Measurements from ENCODE around the gene GPC5.

Gene GPC5

DNA sequence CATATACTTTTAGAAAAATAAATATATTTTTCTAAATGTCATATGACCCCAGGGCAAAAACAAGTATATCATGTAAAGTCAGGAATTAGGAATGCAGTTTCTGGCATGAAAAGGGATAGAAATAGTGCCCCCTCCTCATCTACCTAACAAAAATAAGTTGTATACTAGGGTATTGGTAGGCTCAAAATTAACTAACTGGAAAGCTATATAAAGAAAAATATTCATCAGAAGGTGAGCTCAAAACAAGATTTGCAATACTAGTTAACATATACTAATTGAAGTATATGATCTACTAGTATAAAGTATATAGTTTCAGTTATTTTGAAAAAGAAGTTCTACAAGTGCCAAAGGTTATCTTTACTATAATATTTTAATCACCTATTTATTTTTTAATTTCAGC lies 200.2 kb downstream of the GPC5 start:
- no peak for FAIRE-seq

DNA sequence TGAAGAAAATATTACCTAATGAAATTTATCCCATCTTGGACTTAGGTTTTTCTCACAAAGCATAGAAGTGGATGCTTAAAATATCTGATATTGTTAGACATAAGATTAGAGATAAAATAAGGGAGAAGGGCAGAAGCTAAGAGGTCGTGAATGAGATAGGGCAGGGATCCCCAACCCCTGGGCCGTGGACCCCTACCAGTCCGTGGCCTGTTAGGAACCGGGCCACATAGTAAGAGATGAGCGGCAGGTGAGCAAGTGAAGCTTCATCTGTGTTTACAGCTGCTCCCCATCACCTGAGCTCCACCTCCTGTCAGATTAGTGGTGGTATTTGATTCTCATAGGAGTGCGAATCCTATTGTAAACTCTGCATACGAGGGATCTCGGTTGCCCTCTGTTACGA lies 202.9 kb downstream of the GPC5 start:
- FAIRE-seq: no peak

DNA sequence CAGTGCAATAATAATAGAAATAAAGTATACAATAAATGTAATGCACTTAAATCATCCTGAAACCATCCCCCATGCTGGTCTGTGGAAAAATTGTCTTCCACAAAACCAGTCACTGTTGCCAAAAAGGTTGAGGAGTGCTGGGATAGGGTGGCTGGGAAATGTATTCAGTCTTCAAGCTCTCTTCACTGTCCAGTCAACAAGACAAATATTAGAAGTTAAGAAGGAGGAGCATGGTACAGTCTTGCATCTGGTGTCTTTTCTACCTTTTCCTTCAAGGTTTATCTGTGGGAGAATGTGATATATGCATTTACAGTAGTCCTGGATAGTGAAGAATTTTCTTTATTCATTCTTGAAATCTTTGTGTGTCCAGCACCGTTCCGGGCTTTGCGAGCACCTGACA lies 203.4 kb downstream of the GPC5 start:
- no peak for FAIRE-seq

DNA sequence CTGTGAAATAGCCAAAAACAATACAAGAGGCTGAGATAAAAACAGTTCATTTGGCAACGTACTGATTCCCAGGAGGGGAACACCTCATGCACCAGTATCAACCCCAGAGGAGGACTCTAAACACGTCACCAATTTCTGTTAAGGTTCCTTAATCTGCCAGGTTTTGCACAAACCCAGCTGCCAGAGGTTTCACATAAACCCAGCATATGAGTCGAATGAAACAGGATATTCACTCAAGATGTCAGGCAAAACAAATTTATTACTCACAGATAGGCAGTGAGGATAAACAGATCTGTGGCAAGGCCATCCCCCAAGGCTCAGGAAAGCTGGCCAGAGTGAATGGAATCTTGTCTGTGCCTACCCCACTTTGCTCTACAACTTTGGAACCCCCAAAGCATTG lies 210.9 kb downstream of the GPC5 start:
- FAIRE-seq: no peak

DNA sequence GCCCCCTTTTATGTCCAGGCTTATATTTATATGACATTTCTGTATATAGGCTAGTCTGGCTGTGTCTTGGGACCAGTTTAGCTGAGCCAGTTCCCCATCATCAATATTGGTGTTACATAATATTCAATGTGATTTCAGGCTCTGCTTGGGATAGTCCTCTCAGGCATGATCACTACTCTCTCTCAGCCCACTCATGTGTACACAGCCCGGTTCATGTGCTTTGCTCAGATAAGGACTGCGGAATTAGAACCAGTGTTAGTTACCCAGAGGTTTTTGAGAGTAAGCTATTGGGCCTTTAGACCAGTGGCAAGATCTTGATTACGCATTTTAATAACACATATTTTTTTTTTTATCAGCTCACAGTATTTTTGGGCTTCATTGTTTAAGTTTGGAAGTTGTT lies 219.9 kb downstream of the GPC5 start:
- FAIRE-seq: no peak

DNA sequence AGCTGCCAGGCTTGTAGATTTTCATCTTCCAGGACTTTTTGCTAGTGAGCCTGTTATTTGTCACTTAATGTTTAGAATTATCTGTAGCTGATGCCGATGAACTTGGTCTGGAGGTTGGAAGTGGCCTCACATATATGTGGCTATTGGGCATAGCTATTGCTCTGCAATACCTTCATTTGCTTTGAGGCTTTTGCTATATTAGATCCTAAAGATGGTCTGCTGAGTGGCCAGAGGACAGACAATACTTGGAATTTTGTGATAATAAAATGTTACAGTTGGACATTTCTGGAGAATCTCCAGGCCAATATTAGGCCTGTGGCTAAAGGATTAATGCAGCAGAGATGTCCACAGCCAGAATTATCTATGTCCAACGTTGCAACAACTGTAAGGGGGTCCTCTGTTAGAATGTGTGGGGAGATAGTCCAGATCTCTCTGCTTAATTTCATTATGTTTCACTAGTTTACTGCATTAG lies 222.3 kb downstream of the GPC5 start:
- FAIRE-seq: no peak

DNA sequence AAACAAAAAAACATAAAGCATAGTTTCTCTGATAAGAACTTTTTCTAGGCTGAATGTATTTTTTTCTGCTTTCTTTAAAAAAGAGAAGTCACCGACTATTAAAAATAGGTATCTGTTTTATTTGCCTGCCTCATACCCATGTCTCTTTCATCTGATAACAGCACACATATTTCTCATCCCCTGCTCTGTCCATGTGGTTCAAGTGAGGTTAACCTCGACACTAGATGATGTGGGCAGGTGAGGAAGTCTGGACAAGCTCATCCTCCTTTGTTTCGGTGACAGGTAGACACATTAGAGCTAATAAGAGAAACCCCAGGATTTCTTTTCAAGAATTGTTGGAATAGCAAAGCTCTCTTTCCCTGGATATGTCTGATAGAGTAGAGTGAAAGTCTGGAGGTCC lies 222.7 kb downstream of the GPC5 start:
- no peak for FAIRE-seq

DNA sequence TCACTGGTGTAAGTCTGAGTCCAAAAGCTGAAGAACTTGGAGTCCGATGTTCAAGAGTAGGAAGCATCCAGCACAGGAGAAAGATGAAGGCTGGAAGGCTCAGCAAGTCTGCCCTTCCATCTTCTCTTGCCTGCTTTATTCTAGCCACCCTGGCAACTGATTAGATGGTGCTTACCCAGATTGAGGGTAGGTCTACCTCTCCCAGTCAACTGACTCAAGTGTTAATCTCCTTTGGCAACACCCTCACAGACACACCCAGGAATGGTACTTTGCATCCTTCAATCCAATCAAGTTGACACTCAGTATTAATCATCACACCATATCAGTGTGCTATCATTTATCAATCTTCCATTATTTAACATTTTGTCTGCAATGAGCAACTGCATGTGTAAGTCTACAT lies 223.5 kb downstream of the GPC5 start:
- FAIRE-seq: no peak

DNA sequence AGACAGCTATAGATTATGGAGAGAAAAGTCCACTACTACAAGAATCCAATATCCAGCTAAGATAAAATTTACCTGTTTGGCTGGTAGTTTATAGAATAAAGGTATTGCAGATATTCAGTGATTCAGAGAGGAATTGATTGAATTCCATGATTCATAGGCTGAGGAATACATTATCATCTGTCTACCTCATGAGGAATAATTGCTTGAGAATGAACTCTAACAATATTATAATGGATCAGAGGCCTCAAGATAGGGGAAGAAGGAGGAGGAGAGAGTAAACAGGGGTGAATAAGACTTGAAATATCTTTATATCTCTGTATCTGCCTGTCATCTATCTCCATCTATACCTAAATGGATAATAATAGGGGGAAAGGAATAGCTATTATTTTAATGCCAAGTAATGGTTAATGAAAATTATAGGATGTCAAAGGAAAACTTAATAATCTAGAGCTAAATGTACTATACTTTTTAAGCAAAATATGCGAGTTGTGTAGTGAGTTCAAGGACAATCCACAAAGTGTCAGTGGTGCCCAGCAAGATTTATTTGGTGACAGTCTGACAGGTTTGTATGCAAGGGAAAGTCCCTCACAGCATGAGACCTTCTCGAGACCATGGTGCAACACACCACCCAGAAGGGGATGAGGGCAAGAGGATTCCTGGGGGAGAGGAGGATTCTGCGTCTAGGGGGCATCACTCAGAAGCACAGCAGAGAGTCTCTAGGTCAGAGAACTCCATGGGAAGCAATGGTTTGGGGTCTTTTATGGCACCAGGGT lies 224.5 kb downstream of the GPC5 start:
- FAIRE-seq: no peak

DNA sequence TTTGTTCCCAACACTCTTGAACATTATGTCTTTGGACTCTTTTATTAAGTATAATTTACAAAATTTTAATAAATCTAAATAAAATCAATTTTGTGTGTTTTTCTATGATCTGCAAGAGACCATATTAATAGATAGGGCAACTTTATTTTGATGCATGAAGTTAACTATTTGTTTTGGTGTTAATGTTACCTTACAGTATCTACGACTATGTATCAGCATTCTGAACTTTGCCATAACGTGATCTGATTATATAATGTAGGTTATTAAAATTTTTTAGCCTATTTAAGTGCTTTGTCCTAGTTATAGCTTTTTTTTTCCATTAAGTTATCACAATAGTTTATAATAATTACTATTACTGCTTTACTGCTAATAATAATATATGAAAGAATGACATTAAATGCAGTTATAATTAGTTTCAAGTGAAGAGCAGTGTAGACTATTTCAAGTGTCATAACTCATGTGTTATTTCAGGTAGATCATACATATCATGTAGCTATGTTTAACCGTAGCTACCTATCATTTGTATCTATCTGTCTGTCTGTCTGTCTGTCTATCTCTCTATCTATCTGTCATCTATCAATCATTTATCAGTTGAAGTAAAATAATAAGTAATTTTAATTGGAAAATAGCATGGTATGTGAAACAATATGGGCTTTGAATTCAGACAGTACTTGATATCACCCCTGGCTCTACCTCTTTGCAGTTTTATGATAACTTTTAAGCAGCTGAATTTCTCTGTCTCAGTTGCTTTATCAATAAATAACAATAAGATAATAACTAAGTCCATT lies 229.7 kb downstream of the GPC5 start:
- FAIRE-seq: no peak

DNA sequence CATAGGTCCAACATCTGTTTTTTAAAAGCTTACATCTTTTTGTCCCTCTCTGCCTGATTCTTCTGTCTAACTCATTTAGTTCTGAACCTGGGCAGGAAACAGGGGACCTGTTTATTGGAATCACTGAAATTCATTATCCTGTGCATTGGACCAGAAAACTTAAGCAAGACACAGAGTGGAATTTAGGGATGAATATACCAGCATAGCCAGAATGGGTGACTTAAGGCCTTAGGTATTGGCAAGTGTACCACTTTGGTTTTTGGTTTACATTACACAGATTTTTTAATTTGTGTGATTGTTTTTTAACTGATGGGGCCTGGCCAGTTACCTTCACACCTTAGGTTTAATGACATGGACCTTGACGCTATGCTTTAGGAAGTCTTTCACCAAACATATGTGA lies 232.5 kb downstream of the GPC5 start:
- no peak for FAIRE-seq

DNA sequence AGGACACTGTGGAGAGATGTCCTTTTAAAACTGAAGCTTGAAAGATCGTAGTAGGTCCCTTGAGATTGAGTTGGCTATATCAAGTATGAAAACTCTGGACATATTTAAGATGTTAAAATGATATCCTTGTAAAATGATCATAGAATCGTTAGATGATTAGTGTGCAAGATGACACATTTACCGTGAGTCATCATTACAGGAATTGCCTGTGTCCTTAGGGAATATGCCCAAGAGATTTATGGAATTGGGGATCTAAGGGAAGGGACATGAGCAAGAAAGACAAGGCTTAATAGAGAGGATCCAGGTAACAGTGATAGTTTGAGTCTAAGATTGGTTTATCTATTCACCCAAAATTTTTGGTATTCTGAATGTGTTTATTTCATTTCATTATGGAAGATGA lies 233.7 kb downstream of the GPC5 start:
- FAIRE-seq: no peak

DNA sequence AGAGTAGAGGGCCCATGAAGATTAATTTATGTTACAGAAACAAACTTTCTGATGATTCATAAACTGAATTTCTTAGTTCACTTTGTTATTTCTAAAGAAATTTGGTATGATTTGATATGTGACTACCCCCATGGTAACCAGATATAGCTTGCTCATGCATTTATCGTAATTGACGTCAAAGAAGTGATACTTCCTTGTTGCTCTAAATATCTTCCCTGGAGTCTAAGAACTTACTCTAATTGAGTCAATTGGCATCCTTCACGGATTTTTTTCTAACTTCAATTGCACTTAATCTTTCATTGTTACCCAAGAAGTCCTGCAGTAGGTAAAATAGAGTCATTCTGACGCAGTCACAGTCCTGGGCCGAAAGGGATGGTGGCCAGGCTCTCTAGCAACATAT lies 240.9 kb downstream of the GPC5 start:
- no peak for FAIRE-seq

DNA sequence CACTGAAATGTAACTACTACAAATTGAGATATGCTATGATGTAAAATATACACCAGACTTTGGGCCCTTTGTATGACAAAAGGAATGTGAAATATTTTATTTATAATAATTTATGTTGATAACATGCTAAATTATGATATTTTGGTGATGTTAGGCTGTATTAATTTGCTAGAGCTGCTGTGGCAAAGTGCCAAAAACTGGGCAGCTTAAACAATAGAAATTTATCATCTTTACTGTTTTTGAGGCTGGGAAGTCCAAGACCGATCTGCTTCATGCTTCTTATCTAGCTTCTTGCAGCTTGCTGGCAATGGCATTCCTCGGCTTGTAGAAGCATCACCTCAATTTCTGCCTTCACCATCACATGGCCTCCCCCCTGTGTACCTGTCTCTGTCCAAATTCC lies 245.0 kb downstream of the GPC5 start:
- FAIRE-seq: no peak

DNA sequence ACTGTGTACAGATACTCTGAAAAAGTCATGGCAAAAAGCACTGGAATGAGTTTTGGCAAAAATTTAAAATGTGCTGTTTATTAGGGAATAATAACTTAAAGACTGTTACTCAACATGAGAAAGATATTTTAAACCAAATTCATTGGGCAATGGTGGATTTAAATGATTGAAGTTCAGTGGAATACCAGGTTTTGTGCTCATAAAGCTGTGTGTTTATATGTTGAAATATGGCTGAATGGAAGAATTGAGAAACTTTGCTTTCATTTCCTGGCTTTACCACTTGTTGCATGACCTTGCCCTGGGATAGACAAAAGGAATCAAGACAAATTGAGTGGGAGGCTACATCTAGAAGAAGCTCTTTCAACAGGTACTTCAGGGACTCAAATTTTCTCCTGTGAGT lies 246.4 kb downstream of the GPC5 start:
- no peak for FAIRE-seq

DNA sequence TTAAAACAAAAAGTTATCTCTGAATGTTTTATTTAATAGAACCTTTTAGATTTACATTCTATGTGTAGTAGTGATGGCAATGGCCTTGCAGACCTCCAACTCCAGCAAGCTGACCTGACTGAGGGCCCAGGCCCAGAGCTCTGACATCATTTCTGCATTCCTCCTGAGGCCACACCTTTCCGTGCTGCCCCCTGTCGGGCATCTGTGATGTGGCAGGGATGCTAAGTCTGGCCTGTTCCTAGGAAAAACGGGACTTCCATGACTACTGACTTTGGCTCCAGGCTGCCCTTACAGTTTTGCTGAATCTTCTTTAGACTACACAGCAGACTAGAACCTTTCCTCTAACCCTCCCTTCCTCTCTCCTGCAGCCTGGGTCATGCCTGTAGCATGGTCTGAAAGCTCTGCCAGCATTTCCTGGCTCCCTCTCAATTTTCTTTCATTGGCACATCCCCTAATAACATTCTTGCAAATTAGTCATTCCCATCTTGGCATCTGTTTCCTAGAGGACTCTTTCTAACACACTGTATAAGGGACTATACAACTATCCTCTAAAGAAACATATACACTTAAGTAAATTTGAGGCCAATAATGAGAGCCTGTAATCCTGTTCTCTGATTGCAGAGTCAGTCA lies 249.1 kb downstream of the GPC5 start:
- FAIRE-seq: no peak

DNA sequence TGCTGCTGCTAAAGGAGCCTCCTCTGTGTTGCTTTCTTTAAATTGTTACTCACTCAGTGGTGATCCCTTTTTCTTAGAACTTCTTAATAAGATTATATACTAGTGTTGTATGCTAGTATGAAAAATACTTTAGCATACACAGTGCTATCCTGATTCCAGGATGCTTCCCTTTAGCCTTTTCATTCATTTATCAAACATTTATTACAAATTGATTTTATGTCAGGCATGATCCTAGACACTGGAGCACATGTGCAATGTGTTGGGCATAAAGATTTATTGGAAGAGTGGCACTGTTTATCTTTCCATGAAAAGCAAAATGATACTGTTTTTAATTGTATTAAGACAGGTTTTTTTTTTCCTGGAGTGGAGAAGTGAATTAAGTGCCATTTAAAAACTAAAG lies 249.6 kb downstream of the GPC5 start:
- FAIRE-seq: no peak

DNA sequence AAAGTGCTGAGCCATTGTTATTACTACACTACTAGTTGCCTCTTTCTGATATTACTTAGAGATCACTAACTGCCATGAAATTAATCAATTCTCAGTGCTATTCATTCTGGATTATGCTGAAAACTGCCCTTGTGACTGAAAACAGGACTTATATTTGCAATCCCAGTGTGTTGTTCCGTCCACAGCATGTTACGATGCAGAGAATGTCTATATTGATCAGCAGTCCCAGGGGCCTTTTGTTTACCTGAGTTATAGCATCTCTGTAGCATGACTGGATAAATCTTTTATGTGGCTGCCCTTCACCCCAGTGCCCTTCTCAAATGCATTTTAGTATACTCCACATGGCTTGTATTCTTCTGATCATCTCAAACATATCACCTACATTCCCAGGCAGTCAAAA lies 251.0 kb downstream of the GPC5 start:
- FAIRE-seq: no peak

DNA sequence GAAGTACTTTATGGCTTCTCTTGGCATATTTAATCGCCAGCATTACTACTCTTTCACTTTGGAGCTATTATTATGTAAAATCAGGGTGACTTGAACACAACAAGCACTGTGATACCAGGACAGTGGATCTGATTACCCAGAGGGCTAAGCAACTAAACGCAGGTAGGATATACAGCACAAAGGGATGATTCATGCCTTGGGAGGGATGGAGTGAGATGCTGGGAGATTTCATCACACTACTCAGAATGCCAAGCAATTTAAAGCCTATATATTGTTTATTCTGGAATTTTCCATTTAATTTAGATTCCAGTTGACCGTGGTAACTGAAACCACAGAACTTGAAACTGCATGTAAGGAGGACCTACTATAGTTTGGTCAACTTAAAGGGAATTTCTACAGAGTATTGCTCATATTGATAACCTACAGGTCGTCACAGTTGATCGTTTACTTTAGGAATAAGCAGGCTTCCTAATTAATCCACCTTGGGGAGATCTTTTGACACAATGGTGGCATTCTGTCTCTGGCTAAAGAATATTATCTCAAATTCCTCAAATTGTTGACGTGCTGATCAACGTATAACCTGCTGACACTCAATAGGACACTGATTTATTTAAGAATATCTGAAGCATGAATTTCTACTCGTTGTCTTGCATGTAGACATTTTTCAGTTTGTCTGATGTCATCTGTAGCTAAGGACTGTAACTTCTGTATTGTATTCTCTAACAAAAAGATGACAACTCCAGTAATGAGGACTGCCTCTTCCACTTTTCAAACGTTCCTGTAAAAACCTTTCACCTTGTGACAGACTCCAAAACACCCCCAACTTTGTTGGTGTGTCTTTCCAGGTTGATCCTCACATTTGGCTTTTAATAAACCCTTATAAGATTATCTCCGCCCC lies 254.2 kb downstream of the GPC5 start:
- no peak for FAIRE-seq

DNA sequence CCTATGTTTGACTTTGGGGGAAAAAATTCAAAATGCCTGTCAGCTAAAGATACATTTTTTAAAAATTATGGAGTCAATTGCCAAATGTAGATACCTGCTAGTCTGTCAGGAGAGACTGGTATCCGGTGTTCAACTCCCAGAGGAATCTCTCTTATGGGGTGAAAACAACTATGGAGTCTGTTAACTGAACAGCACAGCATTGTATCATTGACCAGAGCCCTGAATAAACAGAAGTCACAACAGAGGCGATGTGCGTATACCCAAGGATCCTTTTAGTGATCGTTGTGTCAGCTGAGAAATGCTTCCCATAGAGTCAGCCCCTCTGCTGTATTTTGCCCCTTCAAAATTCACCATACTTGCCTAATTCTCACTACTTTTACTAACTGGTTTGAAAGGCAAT lies 257.3 kb downstream of the GPC5 start:
- FAIRE-seq: no peak

DNA sequence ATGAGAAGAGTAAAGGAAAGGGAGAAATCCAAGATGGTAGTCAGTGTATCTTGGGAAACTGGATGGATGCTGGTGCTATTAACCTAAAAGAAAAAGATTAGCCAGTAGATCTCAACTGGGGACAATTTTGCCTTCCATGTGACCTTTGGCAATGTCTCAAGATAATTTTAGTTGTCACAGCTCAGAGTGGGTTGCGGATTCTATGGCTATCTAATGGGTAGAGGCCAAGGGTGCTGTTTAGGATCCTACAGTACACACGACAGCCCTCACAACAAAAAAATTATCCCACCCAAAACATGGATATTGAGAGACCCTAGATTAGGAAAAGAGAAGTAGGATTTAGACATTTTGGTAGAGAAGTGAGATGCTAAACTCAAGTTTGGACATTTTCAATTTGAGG lies 258.9 kb downstream of the GPC5 start:
- no peak for FAIRE-seq

DNA sequence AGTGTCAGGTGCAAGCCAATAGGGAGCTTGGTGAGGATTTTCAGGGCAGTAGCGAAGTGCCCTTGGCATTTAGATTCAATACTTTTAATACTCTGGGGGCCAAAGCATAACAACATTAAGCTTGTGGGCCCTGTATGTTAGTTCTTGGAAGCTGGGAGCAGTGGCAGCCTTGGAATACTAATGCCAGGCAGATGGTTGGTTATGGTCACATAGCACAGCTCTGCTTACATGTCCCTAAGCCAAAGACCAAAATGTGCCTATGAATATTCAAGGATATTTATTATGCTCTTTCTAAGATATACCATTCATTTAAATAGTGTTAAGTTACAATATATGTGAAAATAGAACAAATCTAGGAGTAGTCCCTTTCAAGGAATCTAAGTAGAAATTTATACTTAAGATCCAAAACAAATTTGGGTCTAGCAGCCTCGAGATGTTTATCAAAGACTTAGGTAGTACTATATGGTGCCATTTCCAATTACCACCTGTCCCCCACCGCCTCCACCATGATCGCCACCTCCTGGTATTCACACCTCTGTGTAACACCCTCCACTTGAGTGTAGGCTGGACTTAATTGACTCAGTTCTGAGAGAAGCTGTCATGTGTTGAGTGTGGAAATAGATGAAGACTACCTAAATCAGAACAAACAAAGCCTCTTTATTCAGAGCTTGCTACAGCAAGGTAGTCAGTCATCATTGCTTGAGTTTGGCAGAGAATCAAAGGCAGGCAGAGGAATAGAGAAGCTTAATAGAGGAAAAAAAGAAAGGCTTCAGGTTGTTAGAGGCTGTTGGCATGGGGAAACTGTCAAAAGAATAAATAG lies 261.0 kb downstream of the GPC5 start:
- no peak for FAIRE-seq
